ENCODE results near the gene CLDND2. TPM values are rescaled to one million over a fixed set of nuclear protein-coding genes. Genes with fewer than 3 reads are reported as not detected.

CLDND2 gene
- total RNA-seq, 2 experiments from 2014 or later = 21.6 to 22.3 TPM

- ChIA-PET CTCF (interaction anchor here (1.3 to 1.7 kb wide), 4 partner anchors 26 to 56 kb away, joined by 3 to 5 read pairs (median 4); no protein-coding TSS in a partner anchor), POLR2A (interaction anchor here (0.6 to 2.9 kb wide), 2 partner anchors 29 to 35 kb away, joined by 3 to 12 read pairs; no protein-coding TSS in a partner anchor)
Observed at GRCh38 chr19:51365211-51365964, 3.4 kb downstream of the CLDND2 start.

DNA sequence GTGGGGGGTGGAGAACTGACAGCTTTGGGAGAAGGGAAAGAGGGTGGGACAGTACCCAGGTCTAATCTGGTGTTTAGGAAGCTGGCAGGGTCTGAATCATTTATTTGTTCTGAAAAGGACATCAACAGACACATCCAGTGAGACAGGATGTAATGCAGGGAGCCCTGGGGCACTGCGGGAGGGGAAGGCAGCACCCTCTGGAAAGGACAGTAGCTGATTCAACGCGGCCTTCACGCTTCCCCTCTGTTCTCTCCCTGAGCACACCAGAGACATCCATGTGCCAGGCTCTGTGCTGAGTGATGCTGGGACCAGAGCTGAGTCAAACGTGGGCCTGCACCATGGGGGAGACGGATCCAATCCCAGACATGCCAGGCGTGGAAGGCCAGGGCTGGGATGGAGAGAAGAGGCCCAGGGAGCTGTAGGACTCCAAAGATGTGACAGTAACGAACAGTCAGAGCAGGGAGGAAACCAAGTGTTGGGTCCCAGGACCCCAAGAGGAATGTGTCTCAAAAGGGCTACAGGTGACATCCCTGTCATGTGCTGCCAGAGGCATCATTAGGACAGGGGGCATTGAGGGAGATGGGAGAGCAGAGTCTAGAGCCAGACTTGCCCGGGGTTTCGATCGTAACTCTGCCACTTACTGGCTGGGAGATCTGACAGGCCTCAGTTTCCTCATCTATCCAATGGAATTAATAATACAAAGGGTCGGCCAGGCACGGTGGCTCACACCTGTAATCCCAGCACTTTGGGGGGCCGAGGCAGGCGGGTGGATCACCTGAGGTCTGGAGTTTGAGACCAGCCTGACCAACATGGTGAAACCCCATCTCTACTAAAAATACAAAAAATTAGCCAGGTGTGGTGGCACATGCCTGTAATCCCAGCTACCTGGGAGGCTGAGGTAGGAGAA lies 4.3 kb downstream of the CLDND2 start:
- ChIA-PET CTCF (interaction anchor here (1.3 to 2.1 kb wide), 2 partner anchors 8 to 57 kb away, joined by 3 to 8 read pairs; partner anchors contain the start of gene NKG7), POLR2A (interaction anchor here (2.9 kb wide), 1 partner anchor 30 kb away, joined by 12 read pairs; no protein-coding TSS in a partner anchor)

- POLR2A ChIA-PET = no interaction called here
Observed at GRCh38 chr19:51361239-51361638, 7.6 kb downstream of the CLDND2 start.

DNA sequence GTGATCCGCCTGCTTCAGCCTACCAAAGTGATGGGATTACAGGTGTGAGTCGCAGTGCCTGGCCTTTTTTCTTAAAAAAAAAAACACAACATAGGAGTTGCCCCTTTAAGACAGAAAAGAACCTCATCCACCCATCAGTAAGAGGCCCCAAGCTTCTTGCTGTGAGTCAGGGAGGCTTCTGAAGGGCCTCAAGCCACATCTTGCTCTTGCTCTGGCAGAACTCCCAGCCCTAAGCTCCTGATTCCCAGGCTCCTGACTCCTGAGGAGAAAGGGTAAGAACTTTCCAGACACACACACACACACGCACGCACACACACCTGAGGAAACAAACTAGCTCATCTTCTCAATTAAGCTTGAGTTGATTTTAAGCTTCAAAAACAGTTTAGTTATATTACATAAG lies 9.5 kb downstream of the CLDND2 start:
- CTCF ChIA-PET = interaction anchor here (0.8 to 1.2 kb wide), 3 partner anchors 12 to 201 kb away, joined by 3 read pairs; no protein-coding TSS in a partner anchor
- POLR2A ChIA-PET = no interaction called here

More at GRCh38 chr19:51361239-51361638, 7.6 kb downstream of the CLDND2 start:
- CTCF ChIA-PET = interaction anchor here (0.7 kb wide), 1 partner anchor 21 kb away, joined by 3 read pairs; no protein-coding TSS in a partner anchor

- POLR2A ChIA-PET = no interaction called here
- CTCF ChIA-PET = no interaction called here
Observed at GRCh38 chr19:51357952-51358351, 10.9 kb downstream of the CLDND2 start.

DNA sequence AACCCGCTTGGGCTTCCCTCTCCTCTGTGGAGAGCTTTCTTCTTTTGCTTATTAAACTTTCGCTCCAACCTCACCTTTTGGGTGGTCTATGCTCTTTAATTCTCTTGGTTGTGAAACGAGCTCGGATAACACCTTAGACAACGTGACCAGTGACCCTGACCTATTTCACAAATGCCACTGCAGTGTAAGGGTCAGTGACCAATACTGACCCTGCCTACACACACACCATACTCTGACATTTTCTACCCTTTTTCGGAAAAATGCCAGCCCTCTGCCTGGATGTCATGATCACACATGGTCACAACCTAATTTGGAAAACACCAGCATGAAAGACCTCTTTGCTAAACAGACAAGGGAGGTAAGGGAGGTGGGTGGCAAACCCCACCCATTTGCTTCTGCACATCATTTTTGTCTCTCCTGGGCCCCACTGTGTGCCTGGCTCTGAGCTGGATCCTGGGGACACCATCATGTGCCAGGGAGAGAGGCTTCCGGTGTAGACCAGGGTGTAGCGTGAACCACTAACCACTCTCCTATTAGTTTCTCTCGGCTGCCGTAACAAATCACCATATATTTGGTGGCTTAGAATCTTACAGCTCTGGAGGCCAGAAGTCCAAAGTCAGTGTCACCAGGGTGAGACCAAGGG lies 12.5 kb downstream of the CLDND2 start:
- CTCF ChIA-PET = no interaction called here
- POLR2A ChIA-PET = no interaction called here

DNA sequence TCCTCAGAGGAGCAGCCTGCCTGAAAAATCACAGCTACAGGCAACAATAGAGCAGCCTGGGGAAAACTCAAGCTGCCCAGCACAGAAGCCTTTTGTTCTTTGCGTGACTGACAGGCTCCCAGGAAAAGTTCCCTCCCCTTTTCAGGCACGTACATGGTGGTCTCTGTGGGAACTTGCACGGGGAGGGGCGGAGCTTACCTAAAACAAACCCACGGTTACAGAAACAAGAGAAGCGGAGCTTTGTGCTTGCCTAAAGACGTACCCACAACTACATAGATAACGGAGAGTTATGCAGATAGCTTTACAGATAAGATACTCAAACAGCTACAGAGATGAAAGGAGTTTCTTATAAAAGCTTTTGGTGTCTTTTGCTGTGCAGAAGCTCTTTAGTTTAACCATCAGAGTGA lies 14.1 kb downstream of the CLDND2 start:
- POLR2A ChIA-PET = no interaction called here
- CTCF ChIA-PET = interaction anchor here (0.6 kb wide), 1 partner anchor 115 kb away, joined by 3 read pairs; no protein-coding TSS in a partner anchor

GRCh38 chr19:51354103-51354741 lies 14.6 kb downstream of the CLDND2 start:
- CTCF ChIA-PET = interaction anchor here (0.6 kb wide), 1 partner anchor 116 kb away, joined by 3 read pairs; no protein-coding TSS in a partner anchor

GRCh38 chr19:51352783-51353360 lies 15.9 kb downstream of the CLDND2 start:
- POLR2A ChIA-PET = no interaction called here
- CTCF ChIA-PET = no interaction called here

More at GRCh38 chr19:51354103-51354741, 14.6 kb downstream of the CLDND2 start:
- POLR2A ChIA-PET = no interaction called here

DNA sequence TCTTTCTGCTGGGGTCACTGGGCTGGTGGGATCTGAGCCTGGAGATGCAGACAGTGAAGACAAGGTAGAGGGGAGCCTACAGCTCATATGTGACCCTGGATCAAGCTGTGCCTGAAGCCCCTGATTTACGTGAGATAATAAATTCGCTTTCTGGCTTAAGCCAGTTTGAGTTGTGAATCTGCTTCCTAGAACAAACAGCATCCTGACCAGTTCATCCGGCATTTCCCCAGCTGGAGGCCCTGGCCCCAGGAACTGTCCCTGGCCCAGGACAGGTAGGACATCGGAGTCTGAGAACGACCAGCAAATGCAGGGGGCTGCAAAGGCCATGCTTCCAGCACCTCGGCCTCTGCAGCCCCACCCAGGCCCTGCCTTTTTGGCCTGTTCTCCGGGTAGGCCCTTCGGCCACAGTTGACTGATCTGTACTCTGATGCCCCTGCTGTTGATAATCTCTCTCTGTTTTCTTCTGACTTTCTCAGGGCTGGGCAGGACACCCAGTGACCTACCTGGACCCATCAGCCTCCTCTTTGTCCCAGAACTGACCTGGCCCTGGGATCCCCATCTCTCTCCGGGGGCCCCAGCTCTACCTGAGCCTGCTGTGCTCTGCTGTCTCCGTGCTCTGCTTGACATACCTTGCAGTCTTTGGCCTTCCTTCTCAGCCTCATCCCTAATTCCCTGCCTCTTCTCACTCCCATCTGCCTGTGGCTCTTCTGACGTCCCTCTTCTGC lies 17.4 kb downstream of the CLDND2 start:
- POLR2A ChIA-PET = interaction anchor here (0.6 kb wide), 1 partner anchor 27 kb away, joined by 6 read pairs; no protein-coding TSS in a partner anchor

GRCh38 chr19:51347209-51347928 lies 21.4 kb downstream of the CLDND2 start:
- CTCF ChIA-PET = interaction anchor here (0.7 to 1.2 kb wide), 2 partner anchors 11 kb away, joined by 3 read pairs; no protein-coding TSS in a partner anchor
- POLR2A ChIA-PET = no interaction called here

More for the DNA sequence above, 17.4 kb downstream of the CLDND2 start:
- CTCF ChIA-PET = interaction anchor here (0.5 kb wide), 1 partner anchor 82 kb away, joined by 3 read pairs; no protein-coding TSS in a partner anchor

DNA sequence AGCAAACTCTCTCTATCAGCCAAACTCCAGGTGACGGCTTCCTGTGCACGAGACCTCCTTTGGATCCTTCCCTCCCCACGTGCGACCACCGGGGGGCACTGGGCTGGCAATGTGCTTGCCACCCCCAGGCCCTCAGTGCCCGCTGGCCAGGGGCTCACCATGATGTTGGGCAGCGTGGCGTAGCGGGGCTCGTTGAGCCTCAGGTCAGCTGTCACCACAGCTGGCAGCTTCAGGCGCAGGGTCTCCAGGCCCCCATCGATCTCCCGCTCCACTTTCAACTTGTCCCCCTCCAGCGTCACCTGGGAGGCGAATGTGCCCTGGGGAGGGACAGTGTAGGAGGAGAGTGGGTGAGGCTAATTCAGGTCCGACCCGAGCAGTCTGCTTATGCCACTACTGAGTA lies 22.1 kb downstream of the CLDND2 start:
- ChIA-PET CTCF (interaction anchor here (1.2 kb wide), 1 partner anchor 12 kb away, joined by 3 read pairs; no protein-coding TSS in a partner anchor), POLR2A (no interaction called here)

GRCh38 chr19:51345076-51345620 lies 23.7 kb downstream of the CLDND2 start:
- ChIA-PET CTCF (no interaction called here), POLR2A (no interaction called here)

DNA sequence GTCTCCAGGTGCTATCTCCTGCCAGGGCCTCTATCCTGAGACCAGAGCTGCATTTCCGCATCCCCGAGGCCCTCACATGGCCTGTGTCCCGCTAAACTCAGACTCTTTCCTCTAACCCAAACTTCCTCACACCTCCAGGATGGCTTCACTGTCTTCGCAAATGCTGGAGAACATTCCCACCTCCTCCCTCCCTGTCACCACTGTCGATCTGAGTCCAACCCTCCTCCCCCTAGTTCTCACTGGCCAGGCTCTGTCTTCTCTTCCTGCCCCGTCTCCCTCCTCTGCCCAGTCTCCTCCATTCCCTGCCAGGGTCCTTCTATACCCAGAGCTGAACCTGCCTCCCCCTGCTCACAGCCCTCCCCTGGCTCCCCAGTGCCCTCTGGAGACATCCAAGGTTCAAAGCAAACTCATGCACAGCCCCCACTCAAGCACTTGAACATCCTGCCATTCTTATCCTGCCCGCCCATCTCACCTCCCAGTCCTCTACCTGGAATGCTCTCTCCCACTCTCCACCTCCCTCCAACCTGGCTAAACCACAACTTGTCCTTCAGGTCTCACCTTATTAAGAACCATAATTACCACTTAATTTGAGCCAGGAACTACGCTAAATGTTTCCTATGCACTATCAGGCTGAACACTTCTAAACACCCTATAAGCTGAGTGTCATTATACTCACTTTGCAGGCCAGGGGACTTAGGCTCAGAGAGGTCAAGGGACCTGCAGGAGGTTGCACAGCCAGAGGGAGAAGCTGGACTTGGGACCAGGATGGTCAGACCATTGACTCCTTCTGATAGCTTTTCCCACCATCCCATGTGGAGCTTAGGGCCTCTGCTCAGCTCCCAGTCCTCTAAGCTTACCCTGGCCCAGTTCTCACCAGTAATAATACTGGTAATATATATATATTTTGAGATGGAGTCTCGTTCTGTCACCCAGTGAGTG lies 25.9 kb downstream of the CLDND2 start:
- POLR2A ChIA-PET = no interaction called here
- CTCF ChIA-PET = interaction anchor here (2.1 kb wide), 1 partner anchor 51 kb away, joined by 5 read pairs; no protein-coding TSS in a partner anchor

- POLR2A ChIA-PET = interaction anchor here (0.7 kb wide), 1 partner anchor 26 kb away, joined by 3 read pairs; no protein-coding TSS in a partner anchor
- CTCF ChIA-PET = interaction anchor here (0.5 to 2.1 kb wide), 4 partner anchors 7 to 52 kb away, joined by 3 to 5 read pairs (median 4); no protein-coding TSS in a partner anchor
Observed at GRCh38 chr19:51341976-51342580, 26.7 kb downstream of the CLDND2 start, which contains the start of gene VSIG10L. VSIG10L (minus strand) TSS chr19:51342139; CDS start chr19:51342124, 15 bp downstream.

All from activated CD8-positive, alpha-beta memory T cell treated with anti-CD3 and anti-CD28 coated beads for 36 hours (primary cell).